IPS-18c (cell line): Measurements from ENCODE around the gene CLPTM1L.
"Not testable (repeated sequence)": the region's sequence is repeated elsewhere in the genome, so short reads cannot be mapped to it uniquely, and the experiment has no call there.

Source experiments
- H3K4me3 ChIP-seq: 2 replicates; pipeline ENCODE4 v1.7.0; 2013; ENCODE audit warnings: low read depth, mild to moderate bottlenecking, low read length, moderate library complexity; ENCODE audit not compliant: insufficient read depth
- H3K9me3 ChIP-seq: one replicate; pipeline ENCODE4 v1.6.1; 2013; ENCODE audit warnings: mild to moderate bottlenecking, low read length, moderate library complexity; ENCODE audit not compliant: control insufficient read depth, insufficient read depth

CLPTM1L gene

DNA sequence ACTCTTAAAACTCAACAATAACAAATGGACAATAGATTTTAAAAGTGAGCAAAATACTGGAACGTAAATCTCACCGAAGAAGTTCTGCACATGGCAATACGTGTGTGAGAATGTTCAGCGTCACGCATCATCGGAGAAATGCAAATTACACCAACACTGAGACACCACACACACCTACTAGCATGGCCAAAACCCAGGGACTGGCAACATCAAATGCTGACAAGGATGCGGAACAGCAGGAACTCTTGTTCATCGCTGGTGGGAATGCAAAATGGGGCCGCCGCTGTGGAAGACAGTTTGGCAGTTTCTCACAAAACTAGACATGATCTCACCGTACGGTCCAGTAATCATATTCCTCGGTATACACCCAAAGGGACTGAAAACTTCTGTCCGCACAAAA lies 21.6 kb upstream of the CLPTM1L start:
- H3K4me3 ChIP-seq = no peak overlapping the region
- H3K9me3 ChIP-seq = no peaks in the 10 kb centered on the region

DNA sequence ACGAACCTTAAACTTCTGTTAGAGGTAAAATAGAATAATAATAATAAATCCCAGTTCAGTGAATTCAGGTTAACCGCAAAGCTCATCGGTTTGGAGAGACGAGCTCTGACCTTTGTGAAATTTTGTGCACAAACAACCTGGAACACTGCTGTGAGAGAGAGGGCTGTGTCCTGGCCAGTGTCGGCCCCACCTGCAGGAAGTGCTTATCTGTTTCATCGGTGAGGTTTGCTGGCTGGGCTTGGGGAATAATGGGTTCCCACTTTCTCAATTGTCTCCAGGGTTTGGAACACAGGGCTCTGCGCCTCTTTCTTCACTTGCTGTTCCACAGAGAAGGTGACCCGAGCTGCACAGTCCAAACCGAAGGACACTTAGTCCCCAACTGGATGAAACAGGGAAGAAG lies 19.3 kb upstream of the CLPTM1L start:
- H3K9me3 ChIP-seq = no peaks in the 10 kb centered on the region
- H3K4me3 ChIP-seq = no peak overlapping the region

DNA sequence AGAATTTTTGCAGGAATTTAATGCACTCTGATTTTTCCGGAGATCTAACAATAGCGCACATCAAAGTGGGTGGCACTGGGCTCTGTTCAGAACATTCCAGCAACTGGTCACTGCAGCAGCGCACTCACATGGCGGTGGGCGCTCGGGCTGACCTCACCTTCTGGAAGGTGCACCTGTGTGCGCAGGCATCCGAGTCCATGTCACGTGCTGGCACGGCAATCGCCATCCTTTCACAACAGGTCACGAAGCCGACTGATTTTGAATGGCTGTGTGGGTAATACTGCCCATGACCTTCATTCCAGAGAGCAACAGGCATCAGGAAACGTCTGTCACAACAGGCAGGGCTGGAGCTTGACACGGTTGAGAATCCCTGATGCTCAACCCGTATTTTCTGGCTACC lies 18.7 kb upstream of the CLPTM1L start:
- no peaks in the 10 kb centered on the region for H3K9me3 ChIP-seq
- H3K4me3 ChIP-seq = no peak overlapping the region

DNA sequence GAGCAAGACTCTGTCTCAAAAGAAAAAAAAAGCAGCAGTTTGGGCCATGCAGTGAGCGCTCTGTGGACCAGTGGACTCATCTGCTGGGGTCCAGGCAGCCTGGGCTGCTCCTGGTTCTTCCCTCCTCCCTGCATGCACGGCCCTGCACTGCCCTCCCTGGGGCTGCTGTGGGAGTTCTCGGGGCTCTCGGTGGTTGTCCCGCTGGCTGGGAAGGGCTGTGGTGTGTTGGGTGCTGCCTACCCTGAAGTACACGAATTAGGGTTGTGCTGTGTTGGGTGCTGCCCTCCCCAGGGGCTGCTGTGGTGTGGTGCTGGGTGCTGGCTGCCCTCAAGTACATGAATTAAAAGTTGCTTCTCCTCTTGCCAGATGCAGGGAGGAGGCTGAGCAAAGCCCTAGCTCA lies 18.3 kb upstream of the CLPTM1L start:
- no peaks in the 10 kb centered on the region for H3K9me3 ChIP-seq

DNA sequence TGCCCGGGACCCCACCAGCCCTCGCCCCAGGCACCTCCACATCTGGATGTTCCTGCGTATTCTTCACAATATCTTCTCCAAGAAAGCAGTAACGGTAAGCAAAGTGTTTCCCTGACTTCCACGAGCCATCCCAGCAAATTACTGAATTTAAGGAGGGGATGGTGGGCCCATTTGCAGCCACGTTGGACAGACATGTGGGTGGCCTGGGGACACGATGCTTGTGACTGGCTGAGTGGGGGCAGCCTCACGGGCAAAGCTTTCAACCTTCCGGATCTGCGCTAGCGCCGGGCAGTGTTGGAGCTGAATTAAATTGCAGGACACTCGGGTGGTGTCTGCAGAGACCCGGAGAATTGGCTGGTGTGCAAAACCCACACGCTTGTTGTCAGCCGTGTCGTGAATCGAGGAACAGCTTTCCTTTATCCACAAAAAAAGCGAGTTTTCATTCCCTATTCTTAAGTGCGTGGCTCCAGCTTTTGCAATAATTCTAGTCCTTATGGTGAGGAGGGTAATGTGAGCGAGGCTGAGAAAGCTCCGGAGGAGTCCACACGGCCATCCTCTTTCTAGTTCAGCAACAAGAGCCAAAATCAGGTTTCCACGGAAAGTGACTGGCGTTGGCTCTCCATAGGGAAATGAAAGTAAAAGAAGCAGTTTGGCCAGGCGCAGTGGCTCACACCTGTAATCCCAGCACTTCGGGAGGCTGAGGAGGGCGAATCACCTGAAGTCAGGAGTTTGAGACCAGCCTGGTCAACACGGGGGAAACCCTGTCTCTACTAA lies 17.5 kb upstream of the CLPTM1L start:
- H3K4me3 ChIP-seq = no peak overlapping the region
- no peaks in the 10 kb centered on the region for H3K9me3 ChIP-seq

More for the DNA sequence above, 18.3 kb upstream of the CLPTM1L start:
- no peak overlapping the region for H3K4me3 ChIP-seq

DNA sequence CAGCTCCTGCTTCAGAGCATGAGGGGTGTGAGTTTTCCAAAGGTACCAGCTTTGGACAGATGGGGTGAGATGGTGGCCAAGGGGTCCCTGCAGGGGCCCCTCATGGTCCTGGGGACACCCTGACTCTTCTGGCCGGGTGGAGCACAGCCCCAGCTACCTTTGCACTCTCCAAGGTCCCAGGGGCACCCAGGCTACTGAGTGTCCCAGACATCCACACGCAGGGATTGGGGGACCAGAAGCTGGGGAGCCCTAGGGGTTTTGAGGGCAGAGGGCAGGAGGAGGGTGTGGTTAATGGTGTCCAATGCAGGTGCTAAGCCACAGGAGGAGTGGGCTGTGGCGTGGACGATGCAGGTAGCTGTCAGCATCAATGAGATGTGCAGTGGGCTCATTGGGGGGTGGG lies 16.0 kb upstream of the CLPTM1L start:
- H3K9me3 ChIP-seq = no peaks in the 10 kb centered on the region
- H3K4me3 ChIP-seq = no peak overlapping the region

DNA sequence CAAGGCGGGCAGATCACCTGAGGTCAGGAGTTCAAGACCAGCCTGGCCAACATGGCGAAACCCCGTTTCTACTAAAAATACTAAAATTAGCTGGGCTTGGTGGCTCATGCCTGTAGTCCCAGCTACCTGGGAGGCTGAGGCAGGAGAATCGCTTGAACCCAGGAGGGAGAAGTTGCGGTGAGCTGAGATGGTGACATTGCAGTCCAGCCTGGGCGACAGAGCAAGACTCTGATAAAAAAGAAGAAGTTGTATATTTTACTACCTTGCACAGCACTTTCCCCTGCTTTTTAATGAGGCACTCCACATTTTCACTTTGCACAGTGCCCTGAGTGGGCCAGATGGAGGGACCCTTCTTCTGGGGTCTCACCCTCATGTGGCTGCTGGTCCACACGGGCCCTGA lies 15.5 kb upstream of the CLPTM1L start:
- not testable (repeated sequence) for H3K9me3 ChIP-seq, H3K4me3 ChIP-seq

DNA sequence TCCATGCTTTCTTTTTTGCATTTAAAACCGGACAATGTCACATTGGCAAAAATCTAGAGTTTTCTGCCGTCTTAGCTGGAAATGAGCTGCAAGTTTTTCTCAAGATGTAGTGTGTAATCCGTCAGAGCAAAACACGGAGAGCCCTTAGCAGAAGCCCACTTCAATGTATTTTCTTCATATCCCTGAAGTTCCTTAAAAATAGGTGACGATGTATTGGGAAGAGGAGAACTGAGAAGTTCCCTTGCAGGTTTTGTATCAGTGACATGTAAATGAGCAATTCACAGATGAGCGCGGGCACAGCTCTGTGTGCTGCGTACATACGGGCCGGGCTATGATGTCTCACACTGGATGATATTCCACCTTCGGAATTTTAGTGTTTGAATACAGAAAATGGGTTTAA lies 14.8 kb upstream of the CLPTM1L start:
- Histone ChIP-seq H3K9me3 (no peaks in the 10 kb centered on the region), H3K4me3 (no peak overlapping the region)

DNA sequence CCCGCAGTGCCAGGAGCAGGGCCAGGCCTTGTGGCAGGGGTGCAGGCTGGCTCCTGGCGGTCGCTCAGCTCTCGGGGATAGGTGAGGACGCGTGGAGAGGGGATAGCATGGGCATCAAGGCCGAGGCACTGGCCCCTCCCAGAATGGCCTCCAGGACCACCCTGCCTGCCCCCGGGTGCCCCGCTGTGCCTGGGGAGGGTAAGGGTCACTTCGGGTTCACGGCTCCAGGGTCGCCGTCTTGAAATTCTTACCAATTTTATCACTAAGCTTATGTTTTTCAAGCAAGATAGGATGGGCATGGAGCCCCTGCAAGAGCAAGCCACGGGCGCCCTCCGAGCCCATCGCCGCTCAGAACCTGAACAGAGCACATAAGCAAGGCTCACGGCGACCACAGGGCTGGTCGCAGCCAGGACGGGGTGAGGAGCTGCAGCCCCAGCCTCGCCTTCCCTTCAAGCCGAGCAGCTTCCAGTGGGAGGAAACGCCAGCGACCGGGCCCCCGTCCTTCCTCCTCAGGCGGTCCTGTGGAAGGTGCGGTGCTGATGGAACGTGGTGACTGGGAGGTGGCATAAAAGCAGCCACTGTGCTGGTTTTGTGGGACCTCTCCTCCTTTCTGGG lies 14.2 kb upstream of the CLPTM1L start:
- Histone ChIP-seq H3K9me3 (no peaks in the 10 kb centered on the region), H3K4me3 (no peak overlapping the region)

DNA sequence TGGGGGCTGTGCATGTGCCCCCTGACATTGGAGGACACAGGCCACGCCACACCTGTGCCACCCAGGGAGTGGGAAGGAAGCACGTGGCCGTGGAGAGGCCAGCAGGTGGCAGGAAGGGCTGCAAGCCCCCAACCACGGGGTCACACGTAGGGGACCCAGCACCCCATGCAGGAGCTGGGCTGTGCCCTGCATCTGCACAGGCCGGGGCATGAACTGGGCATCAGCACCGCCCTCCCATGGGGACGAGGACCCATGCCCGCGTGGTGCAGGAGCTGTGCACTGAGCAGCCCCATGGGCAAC lies 13.8 kb upstream of the CLPTM1L start:
- Histone ChIP-seq H3K4me3 (no peak overlapping the region), H3K9me3 (no peaks in the 10 kb centered on the region)

DNA sequence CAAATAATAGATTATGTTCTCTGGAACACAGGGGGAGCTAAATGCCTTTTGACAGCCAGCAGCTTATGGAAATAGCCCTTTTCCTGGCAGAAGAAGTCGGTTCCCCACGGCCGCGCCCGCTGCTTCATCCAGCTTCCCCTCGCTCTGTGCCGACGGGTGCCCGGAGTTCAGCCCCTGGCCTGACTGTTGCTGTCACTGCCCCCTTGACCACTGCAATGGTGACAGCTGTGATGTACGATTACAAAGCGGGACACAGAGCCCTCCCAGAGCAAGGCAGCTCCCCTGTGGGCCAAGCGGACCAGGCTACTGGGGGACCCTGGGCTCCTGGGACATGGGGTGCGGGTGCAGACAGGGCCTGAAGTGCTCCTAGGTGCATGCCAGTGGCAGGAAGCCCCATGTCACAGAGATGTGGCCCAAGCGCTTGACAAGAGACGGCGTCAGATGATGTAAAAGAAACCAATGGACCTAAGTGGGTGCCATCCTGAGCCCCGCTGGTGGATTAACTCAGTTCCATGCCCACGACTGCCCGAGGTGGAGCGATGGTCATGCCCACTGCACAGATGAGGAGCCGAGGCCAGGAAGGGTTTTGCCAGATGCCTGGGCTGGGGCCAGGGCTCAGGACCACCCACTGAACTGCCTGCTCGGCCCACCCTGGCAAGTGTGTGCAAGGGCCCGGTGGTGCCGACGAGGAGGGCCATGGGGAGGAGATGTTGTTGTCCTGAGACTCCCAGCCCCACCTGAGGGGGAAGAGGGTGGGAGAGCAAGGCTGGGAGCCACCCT lies 13.2 kb upstream of the CLPTM1L start:
- H3K9me3 ChIP-seq = no peaks in the 10 kb centered on the region
- H3K4me3 ChIP-seq = no peak overlapping the region

DNA sequence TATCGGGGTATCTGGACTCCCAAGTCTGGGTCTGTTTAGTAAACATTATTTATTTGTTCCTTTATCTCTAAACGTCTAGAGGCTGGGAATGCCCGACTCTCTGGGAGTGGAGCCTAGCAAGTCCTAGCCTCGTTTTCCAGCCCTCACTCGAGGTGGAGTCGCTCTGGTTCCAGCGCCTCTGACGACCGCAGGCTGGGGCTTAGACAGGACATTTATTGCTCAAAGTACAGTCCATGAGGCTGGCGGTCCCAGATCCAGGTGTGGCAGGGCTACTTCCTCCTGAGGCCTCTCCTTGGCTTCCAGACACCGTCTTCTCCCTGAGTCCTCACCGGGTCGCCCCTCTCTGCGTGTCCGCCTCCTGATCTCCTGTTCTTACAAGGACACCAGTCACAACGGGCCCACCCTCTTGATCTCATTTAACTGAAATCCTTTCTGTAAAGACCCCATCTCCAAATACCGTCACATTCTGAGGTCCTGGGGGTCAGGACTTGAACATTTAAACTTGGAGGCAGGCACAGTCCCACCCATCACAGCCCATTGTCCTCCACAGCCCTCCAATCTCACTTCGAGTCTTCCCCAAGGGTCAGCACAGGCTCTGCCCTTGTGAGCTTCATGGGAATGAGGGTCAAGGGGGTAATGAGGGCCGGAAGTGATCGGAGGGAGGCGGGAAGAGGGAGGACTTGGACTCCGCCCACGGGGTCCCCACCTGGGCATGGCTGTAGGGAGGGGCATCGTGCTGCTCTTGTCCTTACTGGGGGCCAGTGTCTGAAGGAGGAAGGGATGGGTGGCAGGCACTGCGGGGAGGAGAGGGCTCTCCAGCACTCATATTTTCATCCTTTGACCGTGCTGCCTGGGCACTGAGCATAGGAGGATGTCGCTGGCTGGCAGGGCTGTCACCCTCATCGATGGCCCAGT lies 12.2 kb upstream of the CLPTM1L start:
- Histone ChIP-seq H3K4me3 (no peak overlapping the region), H3K9me3 (no peaks in the 10 kb centered on the region)

DNA sequence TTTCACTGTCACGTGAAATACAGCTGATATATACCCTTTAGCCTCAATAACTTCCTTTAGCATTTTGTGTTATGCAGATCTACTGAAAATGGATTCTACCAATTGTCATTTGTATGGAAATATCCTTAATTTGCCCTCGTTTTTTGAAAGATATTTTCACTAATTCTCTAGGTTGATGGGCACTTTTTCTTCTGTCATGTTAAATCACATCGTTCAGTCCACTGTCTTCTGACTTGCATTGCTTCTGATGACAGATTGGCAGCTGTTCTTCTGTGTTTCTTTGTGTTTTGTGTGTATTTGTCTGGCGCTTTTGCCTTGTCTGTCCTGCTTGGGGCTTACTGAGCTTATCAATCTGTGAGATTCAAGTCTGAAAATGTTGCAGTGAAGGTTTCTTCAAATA lies 9.7 kb upstream of the CLPTM1L start:
- Histone ChIP-seq H3K9me3 (no peaks in the 10 kb centered on the region), H3K4me3 (no peak overlapping the region)

DNA sequence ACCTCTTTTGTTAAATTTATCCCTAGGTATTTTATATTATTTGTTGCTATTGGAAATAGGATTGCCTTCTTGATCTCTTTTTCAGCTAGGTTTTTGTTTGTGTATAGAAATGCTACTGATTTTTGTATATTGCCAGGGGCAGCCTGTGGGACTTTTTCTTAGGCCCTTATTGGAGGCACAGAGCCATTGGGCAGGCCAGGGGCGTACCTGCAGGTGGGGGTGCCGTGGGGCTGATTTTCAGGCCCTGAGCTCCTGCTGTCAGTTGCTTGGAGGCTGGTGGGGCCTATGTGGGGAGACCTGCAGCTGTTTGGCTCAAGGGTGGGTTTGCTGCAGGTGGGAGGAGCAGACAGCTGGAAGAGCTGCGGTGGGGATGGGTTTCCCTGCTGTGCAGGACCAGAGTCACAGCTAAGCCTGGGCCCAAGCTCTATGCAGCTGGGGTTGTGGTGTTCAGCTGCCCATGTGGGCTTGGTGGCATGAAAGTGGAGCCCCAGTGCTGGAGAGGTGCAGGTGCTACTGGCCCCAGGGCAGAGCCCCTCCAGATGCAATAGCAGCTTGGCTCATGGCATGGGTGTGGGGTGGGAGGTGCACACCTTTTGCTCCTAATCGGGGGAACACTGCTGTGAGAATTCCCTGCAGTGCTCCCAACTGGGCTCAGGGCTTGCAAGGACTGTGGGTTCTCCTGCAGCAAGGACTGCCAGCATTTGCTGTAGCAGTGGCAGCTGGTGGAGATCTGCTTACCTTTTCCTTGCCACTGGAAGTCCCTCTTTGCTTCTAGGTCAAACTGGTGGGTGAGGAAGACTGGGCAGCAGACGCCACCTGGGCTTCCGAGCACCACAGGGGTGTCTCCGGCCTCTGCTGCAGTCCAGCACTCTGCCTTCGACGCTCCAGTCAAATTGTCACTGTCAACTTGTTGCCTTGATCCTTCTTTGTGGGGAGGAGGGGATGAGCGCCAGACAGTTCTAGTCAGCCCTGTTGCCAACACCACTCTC lies 7.6 kb upstream of the CLPTM1L start:
- no peaks in the 10 kb centered on the region for H3K9me3 ChIP-seq
- no peak overlapping the region; the same call in 1 of the 2 replicates for H3K4me3 ChIP-seq

DNA sequence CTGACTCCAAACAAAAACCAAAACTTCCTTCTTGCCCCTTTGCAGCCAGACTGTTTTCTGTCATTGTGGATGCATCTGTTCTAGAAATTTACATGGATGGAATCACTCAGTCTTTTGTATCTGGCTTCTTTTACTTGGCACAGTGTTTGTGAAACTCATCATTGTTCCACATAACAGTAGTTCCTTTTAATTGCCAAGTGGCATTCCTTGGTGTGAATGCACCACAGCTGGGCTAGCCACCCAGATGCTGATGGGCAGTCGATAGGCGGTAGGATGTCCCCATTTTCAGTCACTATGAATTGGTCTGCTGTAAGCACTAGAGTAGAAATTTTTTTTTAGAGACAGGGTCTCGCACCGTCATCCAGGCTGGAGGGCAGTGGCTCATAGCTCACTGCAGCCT lies 6.3 kb upstream of the CLPTM1L start:
- Histone ChIP-seq H3K4me3 (no peak overlapping the region), H3K9me3 (peaks cover 2% of the 10 kb centered on the region)

DNA sequence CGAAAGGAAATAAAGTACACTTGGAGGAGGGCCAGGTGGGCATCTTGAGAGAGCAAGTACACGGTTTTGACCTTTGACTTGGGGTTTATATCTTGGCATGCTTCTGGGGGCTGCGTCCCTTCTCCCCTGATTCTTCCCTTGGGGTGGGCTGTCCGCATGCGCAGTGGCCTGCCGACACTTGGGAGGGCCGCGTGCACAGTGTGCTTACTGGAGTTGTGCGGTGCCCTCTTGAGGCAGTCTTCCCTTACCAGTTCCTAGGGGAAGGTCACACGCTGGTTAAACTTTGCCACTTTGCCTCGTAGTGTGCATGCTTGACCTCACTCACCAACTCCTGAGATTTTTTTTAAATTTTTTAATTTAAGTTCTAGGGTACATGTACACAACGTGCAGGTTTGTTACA lies 4.3 kb upstream of the CLPTM1L start:
- Histone ChIP-seq H3K9me3 (peaks cover 2% of the 10 kb centered on the region), H3K4me3 (no peak overlapping the region)

DNA sequence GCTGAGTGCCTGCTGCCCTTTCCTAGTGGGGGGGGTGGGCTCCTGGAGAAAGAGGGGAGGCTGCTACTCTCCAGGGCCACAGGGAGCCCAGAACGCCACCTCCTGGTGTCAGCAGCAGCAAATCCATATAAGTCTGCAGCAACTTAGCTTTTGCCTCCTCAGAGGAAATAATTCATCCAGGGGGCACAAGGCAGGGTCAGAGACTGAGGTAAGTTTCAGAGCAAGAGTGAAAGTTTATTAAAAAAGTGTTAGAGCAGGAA lies 4.0 kb upstream of the CLPTM1L start:
- Histone ChIP-seq H3K4me3 (no peak overlapping the region), H3K9me3 (peaks cover 2% of the 10 kb centered on the region)
